Hematopoietic multipotent progenitor cell treated with erythropoietin and hydrocortisone succinate and interleukin-3 and kit ligand, for 8 days (in vitro differentiated cells): ENCODE data around the gene IFI44L.

Experiments used
- DNase-seq: peaks from one replicate; pipeline ENCODE4 v3.0.0-alpha.2; 2015

IFI44L gene

DNA sequence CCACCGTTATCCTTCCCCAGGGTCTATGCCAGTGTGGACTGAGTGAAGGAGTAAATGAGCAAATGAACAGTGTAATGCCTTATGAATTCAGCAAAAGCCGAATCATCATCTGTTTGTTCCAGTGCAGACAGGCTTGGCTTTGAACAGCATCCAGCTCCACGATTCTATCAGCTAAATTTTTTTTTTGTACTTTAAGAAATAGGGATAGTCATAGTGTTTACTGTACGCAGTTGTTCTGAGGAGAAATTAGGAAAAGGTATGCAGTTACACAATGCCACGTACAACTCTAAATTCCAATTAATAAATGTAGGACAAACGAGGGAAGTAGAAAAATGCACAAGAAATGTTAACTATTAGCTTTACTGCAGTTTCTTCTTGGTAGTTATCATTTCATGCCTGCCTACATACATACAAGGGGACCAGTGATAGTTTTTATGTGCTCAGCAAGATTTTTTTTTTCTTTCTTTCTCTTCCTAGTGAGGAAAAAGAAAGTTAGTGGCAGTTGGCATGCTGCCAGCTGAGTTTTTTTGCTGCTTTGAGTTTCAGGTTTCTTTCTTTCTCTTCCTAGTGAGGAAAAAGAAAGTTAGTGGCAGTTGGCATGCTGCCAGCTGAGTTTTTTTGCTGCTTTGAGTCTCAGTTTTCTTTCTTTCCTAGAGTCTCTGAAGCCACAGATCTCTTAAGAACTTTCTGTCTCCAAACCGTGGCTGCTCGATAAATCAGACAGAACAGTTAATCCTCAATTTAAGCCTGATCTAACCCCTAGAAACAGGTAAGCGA is at the start of gene IFI44L:
IFI44L (plus strand) TSS at position 646 of the 777 bp plus-strand sequence. CDS start 7,468 bp downstream, outside the sequence.
- peak; percentile 41 for DNase-seq

DNA sequence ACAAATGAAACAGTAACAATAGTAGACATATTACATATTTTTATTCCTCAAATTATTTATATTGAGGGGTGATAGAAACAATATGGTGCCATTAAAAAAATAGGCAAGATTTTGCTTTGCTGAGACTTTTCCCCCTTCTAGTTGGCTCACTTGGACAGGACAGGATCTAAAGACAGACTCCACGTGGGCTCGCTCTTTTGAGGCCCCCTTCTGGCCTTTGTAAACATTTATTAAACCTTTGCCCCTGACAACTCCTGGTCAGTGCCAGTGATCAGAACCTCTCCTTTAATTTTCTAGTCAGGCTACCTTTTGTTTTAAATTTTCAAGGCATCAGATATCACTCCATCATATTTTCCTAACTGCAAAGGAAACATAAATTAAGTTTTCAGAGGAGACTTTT is 49.7 kb upstream of the IFI44L start:
- DNase-seq, result no peak

DNA sequence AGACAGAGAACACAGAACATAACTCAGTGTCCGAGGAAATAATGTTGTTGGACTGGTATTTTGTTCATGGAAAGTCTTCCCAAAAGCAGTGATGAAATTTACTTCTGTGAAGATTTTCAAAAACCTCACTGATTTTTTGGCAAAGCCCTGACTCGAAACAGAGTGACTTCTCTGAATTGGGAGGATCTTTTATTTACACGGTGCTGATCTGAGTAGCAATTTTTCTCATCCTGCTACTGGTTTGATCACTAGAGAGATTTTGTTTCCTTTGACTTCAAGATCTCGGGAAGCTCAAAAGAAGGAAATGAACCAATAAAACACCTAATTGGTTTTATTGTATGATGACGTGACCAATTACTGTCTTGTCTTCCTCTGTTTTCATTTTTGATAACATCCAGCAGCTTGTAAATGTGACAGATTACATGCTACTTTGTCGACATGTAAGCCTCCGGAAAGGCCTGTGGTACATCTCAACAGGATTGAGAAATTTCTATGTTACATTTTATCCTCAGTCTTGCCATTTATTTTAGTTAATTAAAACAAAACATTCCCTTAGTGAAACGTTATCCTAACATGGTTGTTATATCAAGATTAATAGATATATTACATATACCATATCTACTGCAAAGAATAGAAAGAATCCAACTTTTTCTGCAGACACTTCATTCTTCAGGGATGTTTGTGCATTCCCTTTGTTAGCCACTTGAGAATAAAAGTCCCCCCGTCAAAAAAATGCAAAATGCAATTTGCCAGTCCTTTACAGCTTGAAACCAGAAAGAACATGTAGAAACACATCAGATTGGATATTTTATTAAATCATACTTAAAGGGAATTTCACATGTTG is 42.8 kb upstream of the IFI44L start:
- no peak for DNase-seq

DNA sequence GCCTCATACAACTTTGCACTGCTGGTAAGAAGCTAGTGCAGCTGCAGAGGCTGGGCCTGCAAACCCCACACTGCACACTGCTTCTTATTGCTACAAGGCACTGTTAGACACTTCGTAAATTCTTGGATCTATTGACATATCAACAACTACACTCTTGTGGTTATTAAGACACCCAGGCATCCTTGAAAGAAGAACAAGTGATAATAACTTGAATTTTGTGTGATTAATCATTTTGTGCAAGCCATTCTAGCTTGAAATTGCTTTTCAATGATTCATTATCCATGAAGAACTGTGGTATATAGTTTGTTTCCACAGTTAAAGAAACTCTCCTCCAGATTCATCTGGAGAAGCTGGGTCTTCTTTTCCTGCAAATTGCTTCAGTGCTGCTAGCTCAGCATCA is 33.7 kb upstream of the IFI44L start:
- no peak for DNase-seq

DNA sequence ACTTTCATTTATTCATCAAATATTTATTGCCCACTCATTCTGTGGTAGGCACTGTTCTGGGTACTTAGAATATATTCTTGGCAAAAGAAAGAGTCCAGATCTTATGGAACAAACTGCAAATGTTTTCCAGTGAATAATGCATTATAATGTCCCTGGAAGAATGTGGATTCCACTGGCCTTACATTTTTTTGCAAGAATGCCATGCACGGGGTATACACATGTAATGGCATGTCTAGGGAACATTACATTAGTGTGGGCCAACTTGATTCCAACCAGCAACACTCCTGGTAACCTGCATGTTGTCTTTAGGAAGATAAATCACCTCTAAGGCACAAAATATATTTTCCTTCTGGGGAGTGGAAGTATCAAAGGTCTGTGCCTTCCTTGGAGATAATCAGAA is 33.0 kb upstream of the IFI44L start:
- no peak for DNase-seq

DNA sequence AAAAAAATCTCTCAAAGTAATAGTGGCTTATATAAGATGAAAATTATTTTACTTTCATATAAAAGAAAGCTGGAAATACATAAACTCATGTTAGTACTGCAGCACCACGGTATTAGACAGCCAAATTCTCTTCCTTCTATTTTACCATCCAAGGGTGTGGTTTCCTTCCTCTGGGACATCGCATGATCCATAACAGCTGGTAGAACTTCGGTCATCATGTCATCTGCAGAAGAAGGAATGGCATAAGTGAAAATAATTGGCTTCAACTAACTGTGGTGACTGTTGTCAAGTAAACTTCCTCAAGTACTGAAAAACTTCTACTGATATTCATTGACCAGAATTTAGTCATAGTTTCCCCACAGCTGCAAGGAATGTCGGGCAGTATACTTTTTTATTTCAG is 28.3 kb upstream of the IFI44L start:
- no peak for DNase-seq

DNA sequence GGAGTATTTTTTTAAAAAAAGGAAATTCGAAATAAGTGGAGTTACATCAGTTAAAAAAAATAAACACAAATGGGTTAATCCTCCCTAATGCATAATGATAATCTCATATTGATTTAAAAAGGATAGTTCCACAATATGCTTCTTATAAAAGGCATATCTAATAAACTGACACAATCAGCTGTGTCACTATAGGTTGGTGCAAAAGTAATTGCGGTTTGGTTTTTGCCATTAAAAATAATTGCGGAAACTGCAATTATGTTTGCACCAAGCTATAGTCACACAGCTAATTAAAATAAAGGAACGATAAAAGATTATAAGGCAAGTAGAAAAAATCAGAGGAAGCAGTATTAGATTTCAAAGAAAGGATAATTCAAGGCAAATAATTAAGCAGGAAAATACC is 21.0 kb upstream of the IFI44L start:
- DNase-seq, result no peak

DNA sequence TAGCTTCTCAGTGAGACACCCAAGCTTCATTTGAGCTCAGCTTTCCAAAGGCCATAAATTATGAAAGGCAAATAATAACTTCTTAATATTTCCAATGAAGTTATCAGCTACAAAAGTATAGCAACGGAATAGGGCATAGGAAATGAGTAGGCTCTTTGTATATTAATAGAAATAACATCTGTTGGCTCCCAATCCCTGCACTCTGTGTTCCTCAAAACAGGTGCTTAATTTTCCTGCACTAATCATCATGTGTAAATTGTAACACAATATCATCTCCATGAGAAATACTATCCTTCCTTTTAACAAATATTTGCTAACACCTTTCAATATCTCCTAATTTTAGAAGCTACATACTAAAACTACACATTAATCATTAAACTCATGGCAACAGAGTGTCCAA is 19.2 kb upstream of the IFI44L start:
- no peak for DNase-seq

DNA sequence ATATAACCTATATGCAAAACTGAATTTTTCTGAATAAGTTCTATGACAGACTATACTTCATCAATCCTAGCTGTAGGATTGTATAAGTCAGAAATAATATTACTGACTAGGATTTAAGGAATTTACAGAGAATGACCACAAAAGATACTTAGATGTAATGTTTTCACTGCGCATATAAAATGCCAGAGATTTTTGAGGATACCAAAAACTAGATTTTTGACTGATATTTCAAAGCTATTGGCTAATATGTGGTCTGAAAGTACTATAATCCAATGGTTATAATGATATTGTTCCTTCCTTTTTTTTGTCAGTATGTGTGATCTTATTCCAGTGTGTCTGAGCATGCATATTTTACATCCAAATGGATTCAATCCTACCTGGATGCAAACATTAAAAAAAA is 17.0 kb upstream of the IFI44L start:
- no peak for DNase-seq

DNA sequence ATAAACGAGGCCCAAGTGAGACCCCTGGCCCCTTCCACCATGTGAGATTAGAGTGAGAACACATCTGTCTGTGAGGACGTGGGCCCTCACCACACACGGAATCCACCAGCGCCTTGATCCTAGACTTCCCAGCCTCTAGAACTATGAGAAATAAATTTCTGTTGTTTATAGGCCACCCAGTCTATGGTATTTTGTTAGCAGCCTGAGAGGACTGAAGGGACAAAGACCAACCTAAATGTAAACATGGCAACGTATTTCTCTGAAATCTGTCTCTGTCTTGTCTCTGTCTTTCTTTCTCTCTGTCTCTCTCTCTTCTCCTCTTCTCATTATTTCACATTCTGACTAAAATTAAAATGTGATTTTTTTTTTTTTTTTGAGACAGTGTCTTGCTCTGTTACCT is 15.6 kb upstream of the IFI44L start:
- DNase-seq, result no peak

DNA sequence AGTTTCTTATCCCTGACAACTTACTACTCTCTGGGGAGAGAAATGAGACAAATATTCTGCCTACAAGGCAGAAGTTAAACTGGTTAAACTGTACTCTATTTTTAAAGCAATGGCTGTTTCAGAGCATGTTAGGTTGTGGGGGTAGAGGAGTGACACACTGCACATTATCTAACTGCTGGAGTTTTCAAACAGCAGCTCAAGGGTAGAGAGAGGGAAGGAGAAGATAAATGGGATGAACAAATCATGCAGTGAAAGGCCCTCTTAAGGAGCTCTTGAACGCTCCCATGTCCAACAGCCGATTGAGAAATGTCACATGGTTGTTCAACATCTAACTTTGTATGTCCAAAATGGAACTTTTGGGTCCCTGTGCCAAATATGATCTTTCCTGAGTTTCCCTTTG is 14.0 kb upstream of the IFI44L start:
- no peak for DNase-seq

DNA sequence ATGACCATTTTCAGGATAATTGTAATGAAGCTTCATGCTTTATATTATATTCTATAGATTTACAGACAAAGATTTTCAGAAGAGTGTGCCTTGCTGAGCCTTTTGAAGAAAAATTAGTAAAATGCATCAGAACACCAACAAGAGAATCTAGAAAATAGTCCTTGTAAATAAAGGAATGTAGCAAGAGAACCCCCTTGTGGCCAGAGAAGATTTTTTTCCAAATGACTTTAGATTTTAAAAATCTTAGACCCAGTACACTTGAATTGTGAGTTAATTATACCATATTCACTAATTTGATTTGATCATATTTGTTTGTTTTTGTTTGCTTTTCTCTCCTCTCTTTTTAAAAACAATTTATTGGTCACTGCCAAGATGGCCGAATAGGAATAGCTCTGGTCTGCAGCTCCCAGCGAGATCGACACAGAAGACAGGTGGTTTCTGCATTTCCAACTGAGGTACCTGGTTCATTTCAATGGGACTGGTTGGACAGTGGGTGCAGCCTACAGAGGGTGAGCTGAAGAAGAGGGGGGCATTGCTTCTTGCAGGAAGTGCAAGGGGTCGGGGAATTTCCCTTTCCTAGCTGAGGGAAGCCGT is 12.8 kb upstream of the IFI44L start:
- DNase-seq, result peak; percentile 12

DNA sequence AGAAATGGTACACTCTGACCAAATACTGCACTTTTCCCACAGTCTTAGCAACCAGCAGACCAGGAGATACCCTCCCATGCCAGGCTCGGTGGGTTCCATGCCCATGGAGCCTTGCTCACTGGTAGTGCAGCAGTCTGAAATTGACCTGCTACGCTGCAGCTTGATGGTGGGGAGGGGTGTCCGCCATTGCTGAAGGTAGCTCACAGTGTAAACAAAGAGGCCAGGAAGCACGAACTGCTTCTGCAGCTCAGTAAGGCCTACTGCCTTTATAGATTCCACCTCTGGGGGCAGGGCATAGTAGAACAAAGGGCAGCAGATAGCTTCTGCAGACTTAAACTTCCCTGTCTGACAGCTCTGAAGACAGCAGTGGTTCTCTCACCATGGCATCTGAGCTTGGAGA is 12.3 kb upstream of the IFI44L start:
- DNase-seq, result no peak

DNA sequence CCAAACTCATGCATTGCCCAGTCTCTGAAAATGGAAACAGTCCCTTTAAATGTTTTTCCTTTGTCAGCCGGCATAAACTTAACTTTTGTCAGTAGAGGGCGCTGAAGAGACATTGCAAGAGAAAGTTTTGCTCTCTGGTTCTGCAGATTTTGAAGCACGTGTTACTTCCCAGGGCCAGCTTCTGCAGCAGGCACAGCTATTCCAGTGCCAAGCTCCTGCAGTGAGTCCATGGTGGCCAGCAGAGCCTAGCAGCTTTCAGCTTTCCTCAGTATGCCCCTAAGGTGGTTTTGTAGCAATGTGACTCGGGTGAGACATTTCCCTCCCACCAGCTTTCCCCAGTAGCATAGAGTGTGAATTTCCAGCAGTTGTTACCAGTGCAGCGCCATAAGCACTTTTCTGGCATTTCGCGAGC is 2.6 kb upstream of the IFI44L start:
- peak; percentile 86 for DNase-seq

DNA sequence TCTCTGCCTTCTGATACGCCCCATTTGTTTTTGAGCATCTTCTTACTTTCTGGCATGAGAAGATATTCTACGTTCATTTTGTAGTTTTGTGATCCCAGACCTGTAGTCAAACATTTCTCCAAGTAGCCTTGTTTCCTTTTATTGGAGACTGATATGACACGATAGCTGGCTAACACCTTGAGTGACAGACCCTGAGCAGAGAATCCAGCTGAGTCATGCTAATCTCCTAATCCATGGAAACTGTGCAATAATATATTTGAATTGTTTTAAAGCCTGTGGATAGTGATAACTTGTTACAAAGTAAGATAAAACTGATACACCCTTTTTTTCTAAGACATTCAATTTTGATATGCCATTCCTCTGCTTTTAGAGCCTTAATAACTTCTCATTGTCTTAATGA is 1.2 kb upstream of the IFI44L start:
- peak; percentile 66 for DNase-seq

DNA sequence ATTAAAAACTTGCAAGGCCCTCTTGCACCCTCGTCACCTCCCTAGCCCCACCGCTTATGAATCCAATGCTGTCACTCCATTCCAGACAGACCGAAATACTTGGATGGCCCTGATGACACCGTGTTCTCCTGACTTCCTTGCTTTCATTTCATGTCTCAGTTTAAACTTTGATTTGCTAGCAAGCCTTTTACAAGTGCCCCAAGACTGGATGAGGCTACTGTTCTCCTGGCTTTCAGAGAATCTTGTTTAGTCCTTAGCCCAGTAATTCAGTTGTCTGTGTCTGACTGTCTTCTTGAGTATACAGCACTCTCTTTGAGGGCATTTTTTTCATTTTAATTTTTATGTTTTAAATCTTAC is 824 bp upstream of the IFI44L start:
- no peak for DNase-seq

DNA sequence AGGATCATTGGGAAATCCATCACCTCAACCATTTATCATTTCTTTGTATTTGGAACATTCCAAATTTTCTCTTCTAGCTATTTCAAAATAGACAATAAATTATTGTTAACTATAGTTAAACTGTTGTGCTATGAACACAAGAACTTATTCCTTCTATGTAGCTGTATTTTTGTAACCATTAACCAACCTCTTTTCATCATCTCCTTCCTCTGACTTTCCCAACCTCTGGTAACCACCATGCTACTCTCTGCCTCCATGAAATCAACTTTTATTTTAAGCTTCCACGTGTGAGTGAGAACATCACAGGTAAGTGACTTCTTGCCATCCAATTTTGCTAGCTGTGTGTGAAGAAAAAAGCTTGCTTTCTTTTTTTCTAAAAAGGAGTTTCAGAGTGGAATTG is 418 bp downstream of the IFI44L start:
- no peak for DNase-seq

DNA sequence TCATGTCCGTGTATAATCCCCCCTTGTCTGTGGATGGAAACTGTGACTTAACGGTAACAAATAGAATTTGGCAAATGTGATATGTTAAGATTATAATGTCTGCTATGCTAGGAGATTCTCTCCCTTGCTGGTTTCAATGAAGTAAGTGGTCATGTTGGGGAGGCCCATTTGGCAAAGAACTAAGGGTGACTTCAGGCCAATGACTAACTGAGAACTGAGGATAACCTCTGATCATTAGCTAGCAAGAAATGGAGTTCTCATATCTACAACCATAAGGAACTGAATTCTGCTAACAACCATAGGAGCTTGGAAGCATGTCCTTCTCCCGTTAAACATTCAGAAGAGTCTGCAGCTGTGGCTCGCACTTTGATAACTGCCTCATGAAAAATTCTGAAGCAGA is 2.3 kb downstream of the IFI44L start:
- no peak for DNase-seq

DNA sequence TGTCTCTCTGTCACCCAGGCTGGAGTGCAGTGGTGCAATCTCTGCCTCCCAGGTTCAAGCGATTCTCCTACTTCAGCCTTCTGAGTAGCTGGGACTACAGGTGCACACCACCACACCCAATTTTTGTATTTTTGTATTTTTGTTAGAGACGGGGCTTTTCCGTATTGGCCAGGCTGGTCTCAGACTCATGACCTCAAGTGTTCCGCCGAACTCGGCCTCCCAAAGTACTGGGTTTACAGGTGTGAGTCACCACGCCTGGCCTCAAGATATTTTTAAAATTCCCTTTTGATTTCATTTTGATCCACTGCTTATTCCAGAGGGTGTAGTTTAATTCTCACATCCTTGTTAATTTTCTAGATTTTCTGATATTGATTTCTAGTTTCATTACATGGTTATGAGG is 3.8 kb downstream of the IFI44L start:
- DNase-seq, result no peak

DNA sequence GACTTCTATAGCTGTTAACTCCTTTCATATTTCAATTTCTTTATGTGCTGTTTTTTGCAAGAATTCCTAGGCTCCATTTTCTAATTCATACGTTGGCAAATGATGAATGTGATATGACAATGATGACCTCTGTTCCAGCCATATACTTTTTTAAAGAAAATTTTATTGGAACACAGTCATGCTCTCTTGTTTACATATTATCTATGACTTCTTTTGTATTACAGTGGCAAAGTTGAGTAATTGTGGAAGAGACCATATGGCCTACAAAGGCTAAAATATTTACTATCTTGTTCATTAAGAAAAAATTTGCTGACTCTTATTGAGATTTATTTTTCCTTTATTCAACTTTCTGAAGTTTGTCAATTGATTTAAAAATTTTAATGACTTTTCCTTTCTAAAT is 7.1 kb downstream of the IFI44L start:
- DNase-seq, result no peak

DNA sequence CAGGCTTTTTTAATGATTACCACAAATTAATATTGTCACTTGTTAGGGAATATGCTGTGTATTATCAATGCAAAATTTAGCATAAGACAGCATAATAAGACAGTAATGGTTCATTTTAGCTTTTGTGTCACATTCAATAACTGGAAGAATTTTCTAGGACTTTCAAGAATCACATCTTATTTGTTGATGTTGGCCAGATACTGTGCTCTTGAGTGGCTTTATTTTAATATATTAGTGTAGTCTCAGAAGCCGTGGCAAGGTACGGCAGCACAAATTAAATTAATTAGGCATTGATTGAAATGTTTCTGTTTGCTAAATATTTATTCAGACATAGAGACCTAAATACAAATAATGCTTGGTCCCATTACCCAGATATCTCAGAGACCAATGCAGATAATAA is 10.4 kb downstream of the IFI44L start:
- no peak for DNase-seq

DNA sequence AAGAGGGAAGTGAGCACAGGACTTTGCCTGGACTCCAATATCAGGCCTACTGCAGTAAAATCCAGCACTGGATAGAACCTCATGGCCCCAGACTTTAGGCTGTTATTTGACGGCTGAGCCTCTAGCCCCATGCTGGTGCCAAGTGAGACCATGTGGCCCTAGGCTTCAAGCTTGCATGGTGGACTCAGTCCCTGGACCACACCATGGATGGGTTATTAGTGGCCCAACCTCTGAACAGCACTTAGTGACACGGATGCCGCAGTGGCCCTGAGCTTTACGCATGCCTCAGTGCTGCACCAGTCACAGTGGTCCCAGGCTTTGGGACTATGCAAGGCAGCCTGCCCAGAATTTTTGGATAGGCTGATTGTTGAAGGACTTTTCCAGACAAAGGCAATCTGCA is 13.0 kb downstream of the IFI44L start:
- DNase-seq, result no peak

DNA sequence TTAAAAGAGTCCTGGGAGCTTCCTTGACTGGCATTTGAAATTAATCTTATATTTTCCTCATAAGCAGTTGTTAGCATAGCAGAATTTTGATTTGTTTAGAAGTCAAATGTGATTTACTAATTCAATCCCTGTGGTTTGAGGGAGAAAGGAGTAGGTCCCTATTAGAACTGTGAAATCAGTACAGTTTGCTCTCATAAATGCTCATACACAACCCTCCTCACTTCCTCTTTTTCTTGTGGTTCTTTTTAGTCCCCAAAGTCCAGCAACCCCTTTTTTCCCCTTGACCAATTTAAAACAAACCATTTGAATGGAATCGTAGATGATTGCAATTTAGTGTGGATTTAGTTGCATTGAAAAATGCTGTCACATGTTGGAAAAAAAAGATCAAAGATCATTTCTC is 20.2 kb downstream of the IFI44L start:
- DNase-seq, result no peak

DNA sequence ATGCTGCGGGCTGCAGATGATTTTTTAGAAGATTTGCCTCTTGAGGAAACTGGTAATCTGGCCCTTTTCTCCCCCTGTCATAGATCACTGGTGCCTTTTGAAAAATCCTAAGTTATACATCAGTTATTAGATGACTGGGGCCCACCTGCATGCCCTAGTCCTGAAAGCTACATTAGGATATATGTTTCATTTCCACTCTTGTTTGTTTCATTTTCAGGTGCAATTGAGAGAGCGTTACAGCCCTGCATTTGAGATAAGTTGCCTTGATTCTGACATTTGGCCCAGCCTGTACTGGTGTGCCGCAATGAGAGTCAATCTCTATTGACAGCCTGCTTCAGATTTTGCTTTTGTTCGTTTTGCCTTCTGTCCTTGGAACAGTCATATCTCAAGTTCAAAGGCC is 21.3 kb downstream of the IFI44L start:
- no peak for DNase-seq
